Measurements from ENCODE around the gene USP20. TPM values are rescaled to one million over a fixed set of nuclear protein-coding genes. Genes with fewer than 3 reads are reported as not detected.
"Not testable (repeated sequence)": the region's sequence is repeated elsewhere in the genome, so short reads cannot be mapped to it uniquely, and the experiment has no call there.

The USP20 gene
- total and polyA plus RNA-seq, 4 donors: 8.2 to 19.8 (median 10.3) TPM

- WGBS: 78% methylated on average over 8 of the region's 8 CpGs
- no peak for DNase-seq (ENCODE audit: low spot score)
- Histone ChIP-seq H3K9ac (ENCODE audit: low read depth in 1 of 2, low read length in 2 of 2) (no peak overlapping the region), H3K9me3 (ENCODE audit: control insufficient read depth in 4 of 4, low read length in 3 of 4) (no peaks in the 10 kb centered on the region), H3K4me3 (ENCODE audit: low read depth in 1 of 3, low read length in 3 of 3) (no peak overlapping the region), H3K4me1 (ENCODE audit: control insufficient read depth in 4 of 4, insufficient read depth in 4 of 4, low read length in 3 of 4) (no peaks in the 10 kb centered on the region), H3K36me3 (ENCODE audit: control insufficient read depth in 4 of 4, insufficient read depth in 3 of 4, low read depth in 1 of 4, low read length in 3 of 4) (no peaks in the 10 kb centered on the region), H3K27ac (ENCODE audit: low read depth in 1 of 2, low read length in 2 of 2) (no peak overlapping the region), H3K27me3 (ENCODE audit: control insufficient read depth in 4 of 4, insufficient read depth in 4 of 4, low read length in 3 of 4) (peaks cover 0 to 2% (median 0%) of the 10 kb centered on the region in 4 donors)
- TF ChIP-seq, protein P1, sequence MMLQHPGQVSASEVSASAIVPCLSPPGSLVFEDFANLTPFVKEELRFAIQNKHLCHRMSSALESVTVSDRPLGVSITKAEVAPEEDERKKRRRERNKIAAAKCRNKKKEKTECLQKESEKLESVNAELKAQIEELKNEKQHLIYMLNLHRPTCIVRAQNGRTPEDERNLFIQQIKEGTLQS (IDR thresholded peaks at IDR 0.05): no peak
Observed at GRCh38 chr9:129794549-129794948, 40.7 kb upstream of the USP20 start.

DNA sequence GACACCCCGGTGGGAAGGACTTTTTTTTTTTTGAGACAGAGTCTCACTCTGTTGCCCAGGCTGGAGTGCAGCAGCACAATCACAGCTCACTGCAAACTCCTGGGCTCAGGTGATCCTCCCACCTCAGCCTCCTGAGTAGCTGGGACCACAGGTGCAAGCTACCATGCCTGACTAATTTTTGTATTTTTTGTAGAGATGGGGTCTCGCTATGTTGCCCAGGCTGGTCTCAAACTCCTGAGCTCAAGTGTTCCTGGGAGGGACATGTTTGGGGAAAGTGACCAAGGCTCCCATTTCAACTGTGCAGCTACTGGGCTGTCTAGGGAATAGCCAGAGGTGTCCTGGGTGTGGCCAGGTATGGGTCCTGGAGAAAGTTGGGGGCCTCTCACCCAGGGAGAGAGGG is 39.2 kb upstream of the USP20 start:
- H3K27me3 ChIP-seq (ENCODE audit: control insufficient read depth in 4 of 4, insufficient read depth in 4 of 4, low read length in 3 of 4); H3K9ac ChIP-seq (ENCODE audit: low read depth in 1 of 2, low read length in 2 of 2); H3K4me3 ChIP-seq (ENCODE audit: low read depth in 1 of 3, low read length in 3 of 3); DNase-seq (ENCODE audit: low spot score); H3K27ac ChIP-seq (ENCODE audit: low read depth in 1 of 2, low read length in 2 of 2); H3K36me3 ChIP-seq (ENCODE audit: control insufficient read depth in 4 of 4, insufficient read depth in 3 of 4, low read depth in 1 of 4, low read length in 3 of 4); H3K4me1 ChIP-seq (ENCODE audit: control insufficient read depth in 4 of 4, insufficient read depth in 4 of 4, low read length in 3 of 4); H3K9me3 ChIP-seq (ENCODE audit: control insufficient read depth in 4 of 4, low read length in 3 of 4): not testable (repeated sequence)
- 80% methylated on average over 2 of the region's 2 CpGs for WGBS

DNA sequence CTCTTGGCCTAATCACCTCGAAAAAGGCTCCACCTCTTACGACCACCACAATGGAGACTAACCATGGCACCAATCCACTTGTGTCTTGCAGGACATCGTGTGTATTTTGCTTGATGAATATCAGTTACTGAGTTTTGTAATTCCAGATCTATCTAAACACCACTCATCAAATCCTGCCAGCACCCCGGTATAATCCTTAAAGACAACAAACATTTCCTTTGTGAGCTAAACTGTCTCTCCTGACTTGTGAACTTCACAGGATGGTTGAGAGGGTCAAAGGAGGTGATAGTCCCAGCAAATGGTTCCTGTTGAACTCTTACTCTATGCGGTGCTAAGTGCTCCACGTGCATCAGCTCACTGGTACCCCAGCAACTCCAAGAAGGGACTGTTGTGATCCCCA is 36.3 kb upstream of the USP20 start:
- DNase-seq (ENCODE audit: low spot score): no peak
- Histone ChIP-seq H3K9me3 (ENCODE audit: control insufficient read depth in 4 of 4, low read length in 3 of 4) (no peaks in the 10 kb centered on the region), H3K4me3 (ENCODE audit: low read depth in 1 of 3, low read length in 3 of 3) (no peak overlapping the region), H3K36me3 (ENCODE audit: control insufficient read depth in 4 of 4, insufficient read depth in 3 of 4, low read depth in 1 of 4, low read length in 3 of 4) (no peaks in the 10 kb centered on the region), H3K27ac (ENCODE audit: low read depth in 1 of 2, low read length in 2 of 2) (no peak overlapping the region), H3K4me1 (ENCODE audit: control insufficient read depth in 4 of 4, insufficient read depth in 4 of 4, low read length in 3 of 4) (peaks cover 2 to 6% (median 4%) of the 10 kb centered on the region in 4 donors), H3K9ac (ENCODE audit: low read depth in 1 of 2, low read length in 2 of 2) (no peak overlapping the region), H3K27me3 (ENCODE audit: control insufficient read depth in 4 of 4, insufficient read depth in 4 of 4, low read length in 3 of 4) (no peaks in the 10 kb centered on the region)
- 47% methylated on average over 6 of the region's 6 CpGs for whole genome bisulfite sequencing
- TF ChIP-seq FOXA2 (IDR thresholded peaks at IDR 0.05) (no peak), RAD21 (IDR thresholded peaks at IDR 0.05) (no peak), TAF1 (conservative IDR thresholded peaks at IDR 0.05) (no peak), FOXA1 (IDR thresholded peaks at IDR 0.05) (no peak), GABPA (IDR thresholded peaks at IDR 0.05 in 1 of 2, conservative IDR thresholded peaks at IDR 0.05 in 1 of 2) (no peak), JUND (IDR thresholded peaks at IDR 0.05) (no peak), HNF4A (conservative IDR thresholded peaks at IDR 0.05) (no peak), HNF4G (IDR thresholded peaks at IDR 0.05) (no peak)
- TF ChIP-seq, protein P2, sequence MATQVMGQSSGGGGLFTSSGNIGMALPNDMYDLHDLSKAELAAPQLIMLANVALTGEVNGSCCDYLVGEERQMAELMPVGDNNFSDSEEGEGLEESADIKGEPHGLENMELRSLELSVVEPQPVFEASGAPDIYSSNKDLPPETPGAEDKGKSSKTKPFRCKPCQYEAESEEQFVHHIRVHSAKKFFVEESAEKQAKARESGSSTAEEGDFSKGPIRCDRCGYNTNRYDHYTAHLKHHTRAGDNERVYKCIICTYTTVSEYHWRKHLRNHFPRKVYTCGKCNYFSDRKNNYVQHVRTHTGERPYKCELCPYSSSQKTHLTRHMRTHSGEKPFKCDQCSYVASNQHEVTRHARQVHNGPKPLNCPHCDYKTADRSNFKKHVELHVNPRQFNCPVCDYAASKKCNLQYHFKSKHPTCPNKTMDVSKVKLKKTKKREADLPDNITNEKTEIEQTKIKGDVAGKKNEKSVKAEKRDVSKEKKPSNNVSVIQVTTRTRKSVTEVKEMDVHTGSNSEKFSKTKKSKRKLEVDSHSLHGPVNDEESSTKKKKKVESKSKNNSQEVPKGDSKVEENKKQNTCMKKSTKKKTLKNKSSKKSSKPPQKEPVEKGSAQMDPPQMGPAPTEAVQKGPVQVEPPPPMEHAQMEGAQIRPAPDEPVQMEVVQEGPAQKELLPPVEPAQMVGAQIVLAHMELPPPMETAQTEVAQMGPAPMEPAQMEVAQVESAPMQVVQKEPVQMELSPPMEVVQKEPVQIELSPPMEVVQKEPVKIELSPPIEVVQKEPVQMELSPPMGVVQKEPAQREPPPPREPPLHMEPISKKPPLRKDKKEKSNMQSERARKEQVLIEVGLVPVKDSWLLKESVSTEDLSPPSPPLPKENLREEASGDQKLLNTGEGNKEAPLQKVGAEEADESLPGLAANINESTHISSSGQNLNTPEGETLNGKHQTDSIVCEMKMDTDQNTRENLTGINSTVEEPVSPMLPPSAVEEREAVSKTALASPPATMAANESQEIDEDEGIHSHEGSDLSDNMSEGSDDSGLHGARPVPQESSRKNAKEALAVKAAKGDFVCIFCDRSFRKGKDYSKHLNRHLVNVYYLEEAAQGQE (IDR thresholded peaks at IDR 0.05): no peak
- TF ChIP-seq, protein P1 (IDR thresholded peaks at IDR 0.05): no peak

GRCh38 chr9:129801504-129801903 is 33.8 kb upstream of the USP20 start:
- Histone ChIP-seq H3K4me3 (ENCODE audit: low read depth in 1 of 3, low read length in 3 of 3) (no peak overlapping the region), H3K27ac (ENCODE audit: low read depth in 1 of 2, low read length in 2 of 2) (no peak overlapping the region), H3K36me3 (ENCODE audit: control insufficient read depth in 4 of 4, insufficient read depth in 3 of 4, low read depth in 1 of 4, low read length in 3 of 4) (peaks cover 0 to 2% (median 0%) of the 10 kb centered on the region in 4 donors), H3K9me3 (ENCODE audit: control insufficient read depth in 4 of 4, low read length in 3 of 4) (no peaks in the 10 kb centered on the region), H3K4me1 (ENCODE audit: control insufficient read depth in 4 of 4, insufficient read depth in 4 of 4, low read length in 3 of 4) (peaks cover 3 to 9% (median 7%) of the 10 kb centered on the region in 4 donors), H3K9ac (ENCODE audit: low read depth in 1 of 2, low read length in 2 of 2) (no peak overlapping the region), H3K27me3 (ENCODE audit: control insufficient read depth in 4 of 4, insufficient read depth in 4 of 4, low read length in 3 of 4) (no peaks in the 10 kb centered on the region)
- 91% methylated on average over 17 of the region's 17 CpGs for WGBS
- no peak for DNase-seq (ENCODE audit: low spot score)
- TF ChIP-seq, protein P2 (IDR thresholded peaks at IDR 0.05): no peak
- no peak for TF ChIP-seq HNF4G (IDR thresholded peaks at IDR 0.05)
- no peak for TF ChIP-seq JUND (IDR thresholded peaks at IDR 0.05)
- TF ChIP-seq RAD21 (IDR thresholded peaks at IDR 0.05): no peak
- TF ChIP-seq SP1 (IDR thresholded peaks at IDR 0.05): no peak
- TF ChIP-seq GABPA (IDR thresholded peaks at IDR 0.05 in 1 of 2, conservative IDR thresholded peaks at IDR 0.05 in 1 of 2): no peak
- TF ChIP-seq CTCF (IDR thresholded peaks at IDR 0.05; ENCODE audit: low read depth, low read length, missing input control): no peak
- TF ChIP-seq FOXA2 (IDR thresholded peaks at IDR 0.05): no peak
- no peak for TF ChIP-seq YY1 (IDR thresholded peaks at IDR 0.05)
- TF ChIP-seq FOXA1 (IDR thresholded peaks at IDR 0.05): no peak
- TF ChIP-seq TAF1 (conservative IDR thresholded peaks at IDR 0.05): no peak
